Stomach (tissue), 4 donors: Measurements from ENCODE around the gene DDX51.

Source experiments
- CTCF ChIP-seq, 7 experiments: fragments of 450-650 bp in 4 of 7; fragments of 200-600 bp in 3 of 7; sonication (generic) in 3 of 7; IDR thresholded peaks; one replicate each; pipeline ENCODE4 v1.5.1; 2016 to 2019; ENCODE audit warnings: antibody characterized with exemption in 7 of 7, control low read depth in 2 of 7, mild to moderate bottlenecking in 1 of 7
- EP300 ChIP-seq: sonication (generic); formaldehyde crosslinking; IDR thresholded peaks from one replicate; pipeline ENCODE4 v1.6.1; 2017; ENCODE audit warnings: antibody characterized with exemption
- POLR2A ChIP-seq, 4 donors: fragments of 450-650 bp; IDR thresholded peaks; one replicate each; pipeline ENCODE4 v1.6.1; 2016; ENCODE audit warnings: antibody characterized with exemption in 4 of 4, control low read depth in 2 of 4, mild to moderate bottlenecking in 1 of 4, moderate library complexity in 1 of 4
- POLR2AphosphoS5 ChIP-seq, 3 donors: sonication (generic); formaldehyde crosslinking; IDR thresholded peaks; one replicate each; pipeline ENCODE4 v1.6.1; 2016; ENCODE audit warnings: antibody characterized with exemption in 3 of 3

GRCh38 chr12:132138941-132139871 lies 4.9 kb downstream of the DDX51 start:
- TF ChIP-seq POLR2AphosphoS5 (IDR thresholded peaks at IDR 0.05) (no peak), CTCF (IDR thresholded peaks at IDR 0.05) (no peak), EP300 (no peak), POLR2A (IDR thresholded peaks at IDR 0.05) (no peak)
